HG02642 (cell line): ENCODE results near the gene KIFC1.

Experiments
- ATAC-seq: cut with Tn5 transposase; IDR thresholded peaks from one replicate; pipeline ENCODE4 v1.9.1; 2021; ENCODE audit warnings: mild to moderate bottlenecking; ENCODE audit not compliant: unreplicated experiment, poor library complexity

The KIFC1 gene

GRCh38 chr6:33424855-33425667, 33.4 kb downstream of the KIFC1 start:
- no peak for ATAC-seq

GRCh38 chr6:33425668-33426577, 34.3 kb downstream of the KIFC1 start:
- peak; percentile 54 for ATAC-seq

GRCh38 chr6:33426590-33427511, 35.2 kb downstream of the KIFC1 start:
- ATAC-seq = no peak

GRCh38 chr6:33427585-33428223, 36.1 kb downstream of the KIFC1 start:
- peak; percentile 23 for ATAC-seq

GRCh38 chr6:33428224-33428965, 36.8 kb downstream of the KIFC1 start:
- ATAC-seq = no peak

GRCh38 chr6:33428966-33429749, 37.5 kb downstream of the KIFC1 start:
- ATAC-seq = no peak

GRCh38 chr6:33429750-33430052, 38.1 kb downstream of the KIFC1 start:
- ATAC-seq = no peak

GRCh38 chr6:33430334-33430733, 38.7 kb downstream of the KIFC1 start:
- ATAC-seq = no peak

- no peak for ATAC-seq
Measured at GRCh38 chr6:33430991-33431879, 39.6 kb downstream of the KIFC1 start.

- no peak for ATAC-seq
Measured at GRCh38 chr6:33431880-33432541, 40.4 kb downstream of the KIFC1 start.

GRCh38 chr6:33432546-33432945, 40.9 kb downstream of the KIFC1 start:
- ATAC-seq = no peak

- ATAC-seq = no peak
Measured at GRCh38 chr6:33433001-33433543, 41.4 kb downstream of the KIFC1 start.

- no peak for ATAC-seq
Measured at GRCh38 chr6:33433544-33434191, 42.0 kb downstream of the KIFC1 start.

GRCh38 chr6:33434961-33435360, 43.3 kb downstream of the KIFC1 start:
- no peak for ATAC-seq

- ATAC-seq = no peak
Measured at GRCh38 chr6:33437666-33438065, 46.0 kb downstream of the KIFC1 start.

- no peak for ATAC-seq
Measured at GRCh38 chr6:33438978-33439594, 47.5 kb downstream of the KIFC1 start.
